ENCODE results near the gene SDCBP2.

SDCBP2 gene

DNA sequence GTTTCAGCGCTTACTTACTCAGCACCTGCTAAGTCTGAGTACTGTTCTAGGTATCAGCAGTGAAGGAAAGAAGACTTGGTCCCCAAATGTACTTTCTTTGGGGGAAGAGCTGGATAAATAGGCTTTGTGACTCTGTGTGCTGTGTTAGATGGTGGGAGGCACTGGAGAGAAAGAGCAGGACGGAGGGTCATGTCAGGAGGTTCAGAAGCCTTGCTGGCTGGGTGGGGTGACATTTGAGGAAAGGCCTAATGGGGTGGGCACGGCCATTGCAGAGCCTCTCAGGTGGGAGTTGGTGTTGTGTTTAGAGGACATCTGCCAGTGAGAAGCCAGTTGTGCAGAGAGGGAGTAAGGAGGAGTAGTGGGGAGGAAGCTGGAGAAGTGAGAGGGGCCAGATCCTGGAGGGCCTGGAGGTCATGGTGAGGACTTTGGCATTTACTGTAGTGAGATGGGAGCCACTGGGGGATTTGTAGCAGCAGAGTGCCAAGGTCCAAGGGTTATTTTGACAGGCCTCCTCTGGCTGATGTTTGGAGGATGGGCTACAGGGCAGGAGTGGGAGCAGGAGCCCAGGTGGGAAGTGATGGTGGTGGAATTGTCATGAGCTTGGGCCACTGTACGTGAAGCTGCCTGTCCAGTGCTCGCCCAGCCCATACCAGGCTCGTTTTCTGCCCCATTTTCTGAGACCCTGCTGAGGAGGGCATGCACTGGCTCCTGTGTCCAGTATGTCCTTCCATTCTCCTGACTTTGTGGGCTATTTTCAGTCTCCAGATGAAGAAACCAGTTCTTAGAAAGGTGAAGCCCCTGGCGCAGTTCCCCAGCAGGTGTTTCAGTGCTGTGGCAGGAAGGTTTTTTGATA, 886 bp downstream of the SDCBP2 start:
- no peak for DNase-seq

GRCh38 chr20:1327241-1327653, 1.7 kb downstream of the SDCBP2 start:
- DNase-seq = peak; percentile 51

- DNase-seq = no peak
Measured at GRCh38 chr20:1326031-1326930, 2.7 kb downstream of the SDCBP2 start.

- DNase-seq = peak; percentile 97
Measured at GRCh38 chr20:1325173-1326030, 3.5 kb downstream of the SDCBP2 start.

- peak; percentile 47 for DNase-seq
Measured at GRCh38 chr20:1324598-1325172, 4.3 kb downstream of the SDCBP2 start.

- no peak for DNase-seq
Measured at GRCh38 chr20:1323830-1324597, 4.9 kb downstream of the SDCBP2 start.

DNA sequence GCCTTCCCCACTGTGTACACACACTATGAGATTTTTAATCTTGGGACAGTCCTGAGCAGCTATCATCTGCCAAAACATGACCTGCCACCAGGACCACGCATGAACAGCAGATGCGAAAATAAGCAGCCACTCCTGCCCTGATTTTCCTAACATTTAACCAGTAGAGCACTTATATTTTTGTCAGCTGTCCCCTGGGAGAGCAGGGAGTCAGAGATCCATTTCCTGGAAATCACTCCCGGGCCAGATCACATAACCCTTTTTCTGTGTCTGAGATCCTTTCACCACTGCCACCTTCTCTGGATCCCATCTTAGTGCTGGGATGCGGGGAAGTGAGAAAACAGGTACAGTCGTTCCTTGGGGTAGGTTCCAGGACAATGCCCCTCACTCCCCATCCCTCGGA, 5.7 kb downstream of the SDCBP2 start:
- no peak for DNase-seq

DNA sequence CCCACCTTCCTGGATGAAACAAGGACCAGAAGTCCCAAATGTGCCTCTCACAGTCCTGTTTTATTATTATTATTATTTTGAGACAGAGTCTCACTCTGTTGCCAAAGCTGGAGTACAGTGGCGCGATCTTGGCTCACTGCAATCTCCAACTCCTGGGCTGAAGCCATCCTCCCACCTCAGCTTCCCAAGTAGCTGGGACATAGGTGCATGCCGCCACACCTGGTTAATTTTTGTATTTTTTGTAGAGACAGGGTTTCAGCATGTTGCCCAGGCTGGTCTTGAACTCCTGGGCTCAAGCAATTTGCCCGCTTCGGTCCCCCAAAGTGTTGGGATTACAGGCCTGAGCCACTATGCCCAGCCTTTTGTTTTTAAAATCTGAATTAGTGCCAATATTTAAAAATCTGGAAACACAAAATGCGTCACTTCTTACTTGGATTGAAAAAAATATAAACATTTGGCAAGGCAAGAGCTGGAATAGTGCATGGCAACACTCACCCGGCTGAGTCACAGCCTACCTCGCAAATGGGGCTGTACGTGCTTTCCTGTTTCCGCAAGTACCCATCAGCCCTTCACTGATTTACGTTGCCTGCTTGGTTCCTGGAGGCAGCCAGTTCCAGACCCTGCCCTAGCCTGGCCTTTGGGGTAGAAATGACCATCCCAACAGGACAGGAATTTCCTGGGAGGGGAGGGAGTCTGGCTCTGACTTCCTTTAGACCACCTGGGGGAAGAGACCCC, 6.3 kb downstream of the SDCBP2 start:
- DNase-seq = peak; percentile 79

DNA sequence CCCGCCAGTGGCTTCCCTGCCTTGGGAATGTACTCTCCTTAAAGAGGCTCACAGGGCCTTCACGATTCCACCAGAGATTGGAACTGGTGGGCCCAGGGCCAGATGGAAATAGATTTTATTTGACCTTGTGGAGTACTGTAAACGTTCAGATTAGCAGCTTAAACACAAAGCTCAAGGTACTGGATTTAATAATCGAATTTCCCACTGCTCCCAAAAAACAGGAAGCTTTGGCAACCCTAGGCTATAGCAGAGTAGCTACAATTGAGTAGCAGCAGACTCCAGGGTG, 7.3 kb downstream of the SDCBP2 start:
- no peak for DNase-seq

- DNase-seq = no peak
Measured at GRCh38 chr20:1320902-1321653, 7.9 kb downstream of the SDCBP2 start.

DNA sequence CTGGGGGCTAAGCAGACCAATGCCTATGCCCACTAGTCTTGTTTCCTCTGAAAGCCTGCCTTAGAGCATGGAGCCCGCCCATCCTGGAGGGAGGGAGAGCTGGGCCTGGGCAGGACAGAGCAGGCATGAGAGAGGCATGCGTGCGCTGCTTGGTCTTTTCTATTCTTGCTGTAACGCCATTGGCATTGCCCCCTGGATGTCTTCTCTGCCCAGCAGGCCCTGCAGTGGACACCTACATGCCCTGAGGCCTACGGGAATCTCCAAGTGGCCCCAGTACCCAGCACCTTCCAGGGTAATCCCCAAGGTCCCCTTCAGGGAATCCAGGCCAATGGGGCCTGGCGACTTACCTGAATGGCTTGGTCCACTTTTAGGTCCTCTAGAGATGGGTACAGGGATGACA, 8.9 kb downstream of the SDCBP2 start:
- DNase-seq = no peak

DNA sequence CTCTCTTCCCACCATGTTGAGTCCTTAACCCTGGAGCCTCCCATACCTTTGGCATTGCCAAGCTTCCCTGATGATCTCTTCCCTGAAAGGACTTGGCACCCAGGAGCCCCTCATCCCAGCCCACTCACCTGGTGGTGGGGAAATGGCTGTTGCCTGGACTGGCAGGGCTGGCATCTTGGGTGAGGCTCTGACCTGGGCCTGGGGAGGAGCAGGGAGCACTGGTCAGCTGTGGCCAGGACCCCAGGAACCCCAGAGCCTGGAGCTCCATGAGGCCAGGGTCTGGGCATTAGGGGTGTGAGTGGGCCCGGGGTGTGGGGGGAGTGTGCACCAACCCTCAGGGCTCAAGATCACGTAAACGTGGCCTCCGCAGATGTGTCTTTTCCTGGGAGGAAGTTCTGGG, 9.5 kb downstream of the SDCBP2 start:
- no peak for DNase-seq

GRCh38 chr20:1319051-1319450, 9.9 kb downstream of the SDCBP2 start:
- DNase-seq = no peak

GRCh38 chr20:1317545-1318255, 11.2 kb downstream of the SDCBP2 start:
- no peak for DNase-seq

GRCh38 chr20:1315804-1316203, 13.1 kb downstream of the SDCBP2 start:
- no peak for DNase-seq

DNA sequence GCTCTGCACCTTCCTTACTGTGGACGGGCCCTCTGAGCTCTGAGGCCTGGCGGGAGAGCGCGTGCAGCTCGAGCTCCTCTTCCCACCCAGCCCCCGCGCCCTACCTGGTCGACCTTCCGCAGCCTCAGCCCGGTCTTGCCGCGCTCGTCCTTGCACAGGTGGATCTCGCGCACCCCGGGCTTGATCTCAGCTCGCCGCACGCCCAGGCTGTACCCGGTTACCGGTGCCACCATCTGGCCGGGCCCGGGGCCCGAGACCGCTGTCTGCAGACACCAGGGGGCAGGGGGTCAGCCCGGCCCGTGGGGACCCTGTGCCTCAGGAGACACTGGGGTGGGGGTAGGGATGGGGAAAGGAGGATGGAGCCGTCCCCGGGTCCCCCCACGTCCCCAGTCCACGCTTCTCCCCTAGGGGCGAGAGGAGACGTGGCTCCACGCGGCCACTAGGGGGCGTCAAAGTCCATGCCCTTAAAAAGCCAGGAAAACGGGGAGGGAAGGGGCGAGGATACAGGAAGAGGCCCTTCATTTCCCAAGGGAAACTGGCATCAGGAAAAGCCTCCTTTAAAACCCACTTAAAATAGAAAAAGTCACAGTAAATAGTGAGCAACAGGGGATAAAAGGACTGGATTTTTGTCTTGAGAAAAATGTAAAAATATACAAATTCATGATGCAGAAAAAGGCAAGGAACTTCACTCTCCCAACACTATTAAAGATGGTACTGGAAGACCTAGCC, 15.5 kb downstream of the SDCBP2 start:
- peak; percentile 77 for DNase-seq

GRCh38 chr20:1312904-1313235, 16.1 kb downstream of the SDCBP2 start:
- no peak for DNase-seq

DNA sequence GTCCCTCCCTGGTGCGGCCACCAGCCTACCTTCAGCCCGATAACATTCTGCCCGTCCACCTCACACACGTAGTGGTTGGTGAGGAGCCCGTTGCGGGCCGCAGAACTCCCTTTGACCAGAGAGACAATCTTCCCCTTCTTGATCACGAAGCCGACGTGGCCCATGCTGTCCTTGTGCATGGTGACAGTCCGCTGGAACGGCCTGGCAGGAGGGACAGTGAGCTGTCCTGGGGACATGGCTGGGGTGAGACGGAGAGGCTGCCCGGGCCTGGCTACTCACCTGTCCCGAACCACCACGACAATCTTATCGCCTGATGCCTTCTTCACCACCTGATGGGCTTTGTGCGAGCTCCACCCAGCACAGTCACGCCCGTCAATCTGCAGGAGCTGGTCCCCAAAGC, 16.6 kb downstream of the SDCBP2 start:
- no peak for DNase-seq

- no peak for DNase-seq
Measured at GRCh38 chr20:1310506-1311190, 18.3 kb downstream of the SDCBP2 start.

Measured in fibroblast of upper back skin (primary cell).